GM21825 (cell line): ENCODE data around the gene CSTPP1.
"Not testable (repeated sequence)": the region's sequence is repeated elsewhere in the genome, so short reads cannot be mapped to it uniquely, and the experiment has no call there.

Experiments used
- ATAC-seq: cut with Tn5 transposase; IDR thresholded peaks from one replicate; pipeline ENCODE4 v1.9.1; 2021; ENCODE audit warnings: mild to moderate bottlenecking, moderate library complexity; ENCODE audit not compliant: unreplicated experiment

The CSTPP1 gene

DNA sequence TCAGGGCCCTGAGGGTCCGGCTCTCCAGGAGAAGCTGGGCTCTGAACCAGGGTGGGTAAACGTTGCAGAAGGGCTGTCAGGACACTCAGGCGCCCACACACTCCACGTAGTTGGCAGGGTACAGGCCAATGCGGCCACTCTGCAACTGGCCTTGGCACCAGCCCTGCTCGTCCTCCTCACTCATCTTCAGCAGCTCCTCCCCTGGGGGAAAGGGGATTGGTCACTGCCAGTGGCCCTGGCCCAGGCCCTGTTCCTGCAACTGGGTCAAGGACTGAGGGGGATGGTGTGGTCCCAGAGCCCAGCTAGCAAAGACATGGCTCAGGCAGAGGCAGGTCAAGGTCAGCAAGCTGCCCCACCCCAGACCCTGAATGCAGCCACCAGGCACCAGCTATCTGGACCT, 241.3 kb downstream of the CSTPP1 start:
- ATAC-seq, result no peak

DNA sequence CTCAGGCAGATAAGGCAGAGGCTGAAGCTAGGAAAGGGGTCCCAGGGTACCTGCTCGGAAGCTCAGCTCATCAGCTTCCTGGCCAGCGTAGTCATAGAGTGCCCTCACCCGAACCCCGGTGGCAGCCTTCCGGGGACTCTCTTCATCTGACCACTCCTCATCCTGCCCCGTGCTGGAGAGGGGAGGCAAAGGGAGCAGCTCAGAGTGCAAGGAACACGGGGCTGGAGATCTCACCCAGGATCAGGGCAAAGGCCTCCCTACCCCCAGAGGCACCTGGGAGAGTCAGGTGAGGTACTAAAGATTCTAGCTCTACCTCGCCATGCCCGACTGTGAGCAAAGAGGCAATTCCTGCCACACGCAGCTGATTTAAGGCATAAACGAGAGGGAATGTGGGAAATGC, 241.8 kb downstream of the CSTPP1 start:
- ATAC-seq, result no peak

DNA sequence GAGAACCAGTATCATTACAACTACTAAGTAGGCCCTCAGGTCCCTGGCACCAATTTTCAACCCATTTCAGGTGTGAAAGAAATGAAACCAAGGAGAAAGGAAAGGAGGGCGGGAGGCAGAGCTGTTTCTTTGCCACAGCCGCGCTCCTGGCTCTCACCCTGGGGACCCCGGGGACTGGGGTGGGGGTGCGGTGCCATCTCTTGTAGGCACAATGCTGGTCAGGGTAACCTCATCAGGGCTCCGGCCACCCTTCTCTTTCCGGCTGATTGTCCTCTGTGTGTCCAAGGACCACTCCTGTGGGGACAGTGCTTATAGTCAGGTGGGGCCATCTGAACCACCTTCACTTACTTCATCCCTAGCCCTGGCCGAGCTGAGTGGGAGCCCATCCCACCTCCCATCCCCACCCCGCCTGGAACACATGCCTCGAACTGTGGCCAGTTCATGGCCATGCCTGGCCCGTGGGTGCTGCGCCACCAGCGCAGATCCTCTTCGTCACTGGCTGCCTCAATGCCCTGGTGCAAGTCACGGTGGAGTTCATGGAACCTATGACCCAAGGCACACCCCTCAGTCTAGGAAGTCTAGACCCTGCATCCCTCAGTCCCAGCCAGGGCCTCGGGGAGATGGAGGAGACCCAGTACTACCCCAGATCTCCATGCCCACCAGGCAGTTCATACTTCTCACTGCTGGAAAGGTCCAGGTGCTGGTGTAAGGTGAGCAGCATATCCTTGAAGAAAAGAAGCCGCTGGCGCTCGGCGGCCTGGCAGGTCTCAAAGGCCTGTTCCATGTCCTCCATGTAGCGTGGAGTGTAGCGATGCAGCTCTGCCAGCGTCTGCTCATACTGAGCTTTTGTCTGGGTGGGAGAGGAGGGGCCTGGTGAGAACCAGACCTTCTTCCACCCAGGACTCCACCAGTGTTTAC, 242.4 kb downstream of the CSTPP1 start:
- no peak for ATAC-seq

DNA sequence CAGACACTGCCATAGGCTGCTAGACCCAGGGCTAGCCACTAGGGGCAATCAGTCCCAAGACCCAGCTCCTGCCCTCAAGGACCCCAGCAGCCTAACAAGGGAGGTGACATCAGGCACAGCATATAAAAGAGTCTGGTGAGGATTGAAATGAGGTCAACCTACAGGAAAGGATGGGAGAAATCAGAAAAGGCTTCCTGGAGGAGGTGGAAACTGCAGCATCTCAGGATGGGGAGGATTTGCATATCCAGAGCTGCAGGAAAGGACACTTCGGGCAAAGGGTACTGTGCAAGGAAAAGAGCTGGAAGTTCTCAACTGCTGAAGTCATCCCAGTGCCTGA, 243.1 kb downstream of the CSTPP1 start:
- no peak for ATAC-seq

DNA sequence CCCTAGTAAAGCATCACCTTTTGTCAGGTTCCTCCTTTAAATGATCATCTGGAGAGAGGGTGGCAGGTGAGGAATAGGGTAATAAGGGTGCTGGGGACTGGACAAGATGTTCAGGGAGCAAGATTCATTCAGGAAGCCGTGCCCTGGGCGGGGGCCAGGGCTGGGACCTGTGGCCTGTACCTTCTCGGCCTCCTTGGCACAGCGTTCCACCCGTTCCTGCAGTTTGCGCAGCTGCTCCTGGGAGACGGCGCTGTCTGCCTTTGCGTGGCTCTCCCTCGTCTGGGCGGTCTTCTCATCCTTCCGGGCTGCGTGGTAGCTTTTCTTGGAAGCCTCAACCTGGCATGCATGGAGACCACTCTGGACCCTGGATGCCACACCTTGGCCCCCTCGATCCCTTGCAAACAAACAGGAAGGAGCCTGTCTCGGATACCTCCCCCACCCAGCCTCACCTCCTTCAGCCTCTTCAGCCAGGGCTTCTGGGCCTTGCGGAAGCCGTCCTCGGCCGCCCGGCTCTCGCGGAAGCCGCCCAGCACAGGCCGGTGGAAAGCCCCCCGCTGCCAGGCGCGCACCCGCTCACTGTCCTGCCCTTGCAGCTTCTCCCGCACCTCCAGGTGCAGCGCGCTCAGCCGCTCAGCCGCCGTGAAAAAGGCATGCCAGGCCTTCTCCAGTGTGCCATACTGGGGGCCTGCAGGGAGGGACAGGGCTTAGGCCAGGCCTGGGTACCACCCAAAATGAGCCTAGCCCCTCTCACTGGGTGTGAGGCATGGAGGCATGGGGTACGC, 243.6 kb downstream of the CSTPP1 start:
- ATAC-seq, result no peak

DNA sequence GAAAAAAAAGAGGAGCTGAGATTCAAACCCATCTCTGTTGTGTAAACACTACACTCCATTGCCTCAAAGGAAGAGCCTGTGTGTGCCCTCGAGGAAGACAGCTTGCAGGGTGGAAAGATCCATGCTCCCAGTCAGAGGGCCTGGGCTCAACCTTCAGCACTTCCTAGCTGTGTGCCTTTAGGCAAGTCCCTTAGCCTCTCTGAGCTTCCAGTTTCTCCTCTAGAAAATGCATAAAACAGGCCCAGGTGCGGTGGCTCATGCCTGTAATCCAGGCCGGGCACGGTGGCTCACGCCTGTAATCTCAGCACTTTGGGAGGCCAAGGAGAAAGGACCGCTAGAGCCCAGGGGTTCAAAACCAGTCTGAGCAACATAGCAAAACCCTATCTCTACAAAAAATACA, 244.7 kb downstream of the CSTPP1 start:
- ATAC-seq, result no peak

DNA sequence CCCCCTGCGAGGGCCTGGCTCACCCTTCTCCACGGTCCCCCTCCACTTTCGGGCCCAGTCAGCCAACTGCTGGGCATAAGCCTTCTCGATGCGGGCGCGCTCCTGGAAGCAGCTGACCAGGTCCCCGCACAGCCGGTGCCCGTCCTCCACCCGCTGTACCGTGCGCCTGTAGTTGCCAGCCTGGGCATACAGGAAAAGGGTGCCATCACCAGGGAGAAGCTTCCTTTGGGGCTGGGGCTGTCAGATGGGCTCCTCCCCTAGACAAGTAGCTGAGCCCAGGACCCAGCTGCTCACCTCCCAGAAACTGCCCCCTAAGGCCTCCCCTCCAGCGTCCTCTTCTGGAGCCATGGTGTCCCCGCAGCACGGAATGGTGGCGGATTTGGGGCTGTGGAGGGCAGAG, 245.8 kb downstream of the CSTPP1 start:
- ATAC-seq, result no peak

DNA sequence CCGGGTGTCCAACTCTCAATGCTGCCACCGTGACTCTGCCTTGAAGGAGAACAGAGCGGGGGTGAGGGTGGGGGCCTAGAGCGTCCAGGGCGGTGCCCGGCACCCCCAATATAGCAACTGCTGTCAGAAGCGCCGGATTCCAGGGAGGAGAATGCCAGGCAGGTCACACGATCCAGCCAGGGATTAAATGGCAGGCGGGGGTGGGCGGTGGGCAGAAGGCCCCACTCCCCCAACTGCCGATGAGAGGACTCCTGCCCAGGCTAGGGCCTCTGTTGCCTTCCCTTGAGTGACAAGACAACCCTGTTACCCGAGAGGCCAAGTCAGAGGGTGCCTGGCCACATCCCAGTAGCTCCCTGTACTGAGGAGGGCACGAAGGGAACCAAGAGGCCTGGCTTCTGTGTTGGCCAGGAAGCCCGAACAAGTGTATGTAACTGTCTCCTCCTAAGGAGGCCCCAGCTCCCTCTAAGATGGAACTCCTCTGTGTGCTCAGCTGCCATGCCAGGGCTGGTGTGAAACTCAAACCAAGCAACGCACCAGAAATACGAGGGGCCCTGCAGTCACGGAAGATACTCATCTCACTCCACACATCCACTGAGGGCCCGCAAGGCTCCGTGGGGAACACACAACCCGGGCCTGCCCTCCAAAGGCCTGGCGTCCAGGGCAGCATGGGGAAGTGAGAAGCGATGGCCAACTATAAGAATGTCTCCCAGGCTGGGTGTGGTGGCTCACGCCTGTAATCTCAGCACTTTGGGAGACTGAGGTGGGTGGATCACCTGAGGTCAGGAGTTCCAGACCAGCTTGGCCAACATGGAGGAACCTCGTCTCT, 246.7 kb downstream of the CSTPP1 start:
- no peak for ATAC-seq

DNA sequence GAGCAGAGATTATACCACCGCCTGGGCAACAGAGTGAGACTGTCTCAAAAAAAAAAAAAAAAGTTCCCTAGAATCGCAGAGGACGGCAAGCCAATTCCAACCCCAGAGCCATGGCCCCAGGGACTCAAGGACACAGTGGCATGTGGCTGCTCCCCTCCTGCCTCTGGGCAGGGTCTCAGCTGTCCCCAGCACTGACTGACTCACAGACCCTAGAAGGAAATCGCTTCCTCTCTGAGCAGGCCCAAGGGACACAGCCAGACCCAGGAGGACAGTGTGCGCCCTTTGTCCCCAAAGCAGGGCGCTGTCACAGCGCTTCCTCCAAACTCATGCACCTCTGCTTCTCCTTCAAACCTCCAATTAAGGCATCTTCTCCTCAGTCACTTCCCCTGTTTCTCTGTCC, 247.4 kb downstream of the CSTPP1 start:
- no peak for ATAC-seq

DNA sequence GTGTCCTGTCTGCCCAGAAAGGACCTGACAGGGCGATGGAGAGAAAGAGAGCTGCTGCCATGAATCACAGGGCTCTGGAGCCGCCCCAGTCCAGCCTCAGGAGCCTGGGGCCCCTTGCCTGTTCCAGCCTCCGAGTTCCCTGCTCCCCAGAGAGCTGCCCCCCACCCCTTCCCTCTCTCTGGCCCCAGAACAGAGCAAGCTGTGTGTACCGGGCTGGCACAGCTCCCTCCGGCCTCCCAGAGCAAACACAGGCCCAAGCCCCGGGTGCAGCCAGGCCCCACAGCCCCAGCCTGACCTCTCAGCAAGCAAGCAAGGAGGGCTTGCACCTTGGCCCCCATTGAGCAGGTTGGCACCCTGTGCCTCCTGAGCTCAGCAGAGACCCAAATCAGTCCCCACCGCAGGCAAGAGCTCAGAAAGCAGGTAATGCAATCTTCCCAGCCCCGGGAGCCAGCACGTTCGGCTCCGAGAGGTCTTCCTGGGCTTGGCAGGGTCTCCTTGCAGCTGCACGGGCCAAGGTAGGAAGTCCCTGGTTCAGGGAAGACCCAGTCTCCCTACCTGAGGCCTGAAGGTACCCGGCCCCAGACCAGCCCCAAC, 248.2 kb downstream of the CSTPP1 start:
- no peak for ATAC-seq

DNA sequence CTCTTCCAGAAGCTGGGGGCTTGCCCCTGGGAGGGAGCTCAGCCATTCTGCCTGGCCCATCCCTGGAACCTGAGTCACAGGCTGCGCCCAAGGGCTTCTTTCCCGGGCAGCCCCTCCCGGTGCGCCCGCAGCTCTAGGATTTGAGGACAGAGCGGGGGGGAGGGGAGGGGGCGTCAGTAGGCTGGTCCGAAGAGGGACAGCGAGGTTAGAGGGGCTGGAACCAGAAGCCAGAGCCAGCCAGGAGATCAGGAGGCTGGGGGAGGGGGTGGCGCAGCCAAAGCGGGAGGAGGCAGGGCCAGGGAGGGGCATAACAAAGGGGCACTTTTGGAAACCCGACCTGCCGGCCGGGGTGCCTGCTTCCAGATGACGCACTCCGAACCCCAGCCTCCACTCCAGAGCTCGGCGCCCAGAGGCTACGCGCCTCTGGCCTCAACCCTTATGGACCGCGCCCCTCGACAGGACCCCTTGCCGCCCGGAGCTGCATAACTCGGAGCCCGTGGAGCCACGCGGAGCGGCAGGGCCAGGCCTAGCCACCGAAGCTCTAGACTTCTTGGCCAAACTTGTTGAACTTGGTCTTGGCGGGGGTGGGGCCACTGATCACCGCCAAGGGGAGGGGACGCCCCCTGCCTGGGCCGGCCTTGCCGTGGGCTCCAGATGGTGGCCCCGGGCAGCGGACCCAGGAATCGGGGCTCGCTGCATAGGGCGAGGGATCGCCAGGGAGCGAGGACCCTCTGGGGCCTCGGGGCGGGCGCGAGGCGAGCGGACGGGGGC, 248.9 kb downstream of the CSTPP1 start:
- no peak for ATAC-seq

DNA sequence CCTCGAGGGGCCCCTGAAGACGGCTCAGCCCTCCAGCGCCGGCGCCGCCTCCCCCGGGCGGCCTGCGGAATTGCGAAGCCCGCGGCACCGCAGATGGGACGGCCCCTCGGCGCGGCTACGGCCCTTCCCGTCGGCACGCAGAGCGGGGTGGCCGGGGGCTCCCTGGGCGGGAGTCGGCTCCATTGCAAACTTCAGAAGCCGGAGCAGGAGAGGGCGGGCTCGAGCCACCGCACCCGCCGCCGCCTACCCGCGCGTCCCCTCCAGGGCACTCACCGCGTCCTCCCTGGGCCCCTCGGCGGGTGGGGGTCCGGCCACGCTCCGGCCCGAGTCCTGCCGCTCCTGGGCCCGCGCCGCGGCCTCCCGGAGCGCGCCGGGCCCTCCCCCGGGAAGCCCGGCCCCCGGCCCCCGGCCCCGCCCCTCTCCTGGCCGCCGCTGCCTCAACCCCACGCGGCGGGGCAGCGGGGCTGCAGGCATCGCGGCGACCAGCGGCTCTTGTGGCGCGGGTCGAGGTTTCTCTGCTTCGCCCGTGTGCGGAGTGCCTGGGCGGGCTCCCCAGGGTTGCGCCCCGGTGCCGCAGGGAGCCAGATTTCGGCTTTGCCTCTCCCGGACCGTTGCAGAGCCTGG, 249.6 kb downstream of the CSTPP1 start, which contains the start of gene PACSIN3:
PACSIN3 (minus strand) TSS at position 359 of the 624 bp plus-strand sequence. CDS start 3,707 bp downstream, outside the sequence.
- ATAC-seq, result no peak

DNA sequence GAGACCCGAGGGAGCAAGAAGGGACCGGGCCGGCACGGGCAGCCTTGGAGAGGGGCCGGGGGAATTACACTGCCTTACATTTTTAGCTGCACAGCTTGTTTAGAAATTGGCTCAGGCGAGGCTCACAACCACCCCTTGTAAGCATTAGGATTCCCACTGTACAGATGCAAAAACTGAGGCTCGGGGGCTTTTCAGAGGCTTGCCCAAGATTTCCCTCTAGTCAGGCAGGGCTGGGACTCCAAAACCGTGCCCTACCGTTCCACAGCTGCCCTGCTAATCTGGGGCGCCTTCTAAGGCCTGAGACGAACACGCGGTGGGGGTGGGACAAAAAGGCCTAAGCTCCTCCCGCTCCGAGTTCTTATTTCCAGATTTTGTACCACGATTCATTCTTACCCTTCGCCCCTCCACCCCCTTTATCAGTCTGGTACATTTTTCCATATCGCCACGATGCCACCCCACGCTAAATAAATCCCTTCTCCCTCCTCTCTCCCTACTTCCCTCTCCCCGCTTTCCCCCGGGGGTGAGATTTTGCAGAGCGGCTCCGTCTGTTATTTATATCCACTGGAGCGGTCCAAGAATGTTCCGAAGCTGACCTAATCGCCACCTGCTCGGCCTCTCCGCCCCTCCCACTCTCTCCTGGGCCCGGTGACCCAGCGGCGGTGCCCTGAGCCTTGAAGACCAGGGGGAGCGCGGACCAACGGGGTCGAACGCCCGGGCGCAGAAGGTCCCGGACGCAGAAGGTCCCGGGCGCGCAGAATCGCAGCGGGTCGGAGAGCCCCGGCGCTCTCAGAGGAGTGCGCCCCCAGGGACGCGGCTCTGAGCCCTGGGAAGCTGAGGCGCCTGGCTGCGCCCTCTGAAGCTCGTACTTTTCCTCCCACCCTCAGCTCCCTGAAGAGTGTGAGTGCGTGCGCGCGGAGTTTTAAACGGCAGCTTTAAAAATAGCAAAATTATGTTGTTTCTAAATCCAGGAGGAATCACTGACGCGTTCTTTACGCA, 250.4 kb downstream of the CSTPP1 start:
- ATAC-seq, result no peak

DNA sequence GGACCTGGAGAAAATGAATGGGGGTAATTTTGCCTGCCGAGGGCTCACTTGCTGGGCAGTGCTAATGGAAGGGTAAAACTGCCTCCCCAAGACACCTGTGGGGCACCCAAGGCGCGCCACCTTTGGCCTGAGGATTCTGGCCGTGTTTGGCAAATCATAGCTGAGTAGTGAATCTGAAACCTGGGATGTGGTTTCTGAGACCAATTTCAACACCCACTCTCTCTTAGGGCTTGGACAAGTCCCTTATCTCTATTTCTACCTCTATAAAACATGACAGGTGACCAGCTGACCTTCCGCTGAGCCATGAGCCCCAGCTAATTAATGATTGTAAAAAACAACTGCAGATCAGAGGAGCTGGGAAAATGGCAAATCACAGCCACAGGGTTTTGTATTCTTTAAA, 251.2 kb downstream of the CSTPP1 start:
- no peak for ATAC-seq

DNA sequence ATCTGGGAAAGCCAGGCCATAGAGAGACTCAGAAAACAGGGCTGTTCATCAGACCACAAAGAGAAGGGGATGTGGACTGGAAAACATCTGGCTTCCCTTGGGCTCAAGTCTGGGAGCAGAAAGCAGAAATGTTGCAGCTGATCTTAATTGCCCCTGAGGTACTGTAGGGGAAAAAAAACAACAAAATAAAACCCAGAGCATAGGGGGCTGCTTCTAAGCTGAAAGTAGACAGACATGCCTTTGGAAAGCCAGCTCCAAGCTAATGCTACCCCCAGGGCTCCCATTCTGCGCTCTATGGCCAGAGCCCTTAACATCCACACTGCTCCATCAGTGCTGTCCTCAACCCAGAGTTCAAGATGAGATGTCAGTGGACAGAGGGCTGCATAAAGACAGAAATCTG, 251.7 kb downstream of the CSTPP1 start:
- ATAC-seq, result no peak

DNA sequence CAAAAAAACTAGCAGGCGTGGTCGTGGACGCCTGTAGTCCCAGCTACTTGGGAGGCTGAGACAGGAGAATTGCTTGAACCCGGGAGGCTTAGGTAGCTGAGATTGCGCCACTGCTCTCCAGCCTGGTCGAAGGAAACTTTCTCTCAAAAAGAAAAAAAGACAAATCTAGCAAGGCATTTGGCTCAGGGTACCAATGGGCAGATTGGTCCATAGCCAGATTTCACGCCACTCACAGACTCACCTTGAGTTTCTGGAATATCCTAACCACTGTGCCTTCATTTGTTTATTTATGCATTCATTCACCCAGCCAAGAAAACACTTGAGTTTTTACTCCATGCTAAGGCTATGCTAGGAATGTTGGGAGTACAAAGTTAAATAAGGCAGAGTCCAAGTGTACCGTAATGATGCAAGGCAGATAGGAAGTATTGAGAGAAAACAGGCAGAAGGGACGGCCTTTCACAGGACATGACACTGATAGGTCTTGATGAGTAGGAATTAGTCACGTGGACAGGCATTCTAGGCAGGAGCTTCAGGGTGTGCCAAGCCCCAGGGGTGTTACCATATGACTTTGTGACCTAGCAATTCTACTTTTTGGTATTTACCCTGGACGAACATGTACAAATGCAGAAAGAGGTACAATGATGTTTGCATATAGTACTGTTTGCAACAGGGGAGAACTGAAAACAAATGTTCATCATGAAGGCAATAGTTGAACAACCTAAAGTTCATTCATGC, 252.7 kb downstream of the CSTPP1 start:
- ATAC-seq, result no peak

DNA sequence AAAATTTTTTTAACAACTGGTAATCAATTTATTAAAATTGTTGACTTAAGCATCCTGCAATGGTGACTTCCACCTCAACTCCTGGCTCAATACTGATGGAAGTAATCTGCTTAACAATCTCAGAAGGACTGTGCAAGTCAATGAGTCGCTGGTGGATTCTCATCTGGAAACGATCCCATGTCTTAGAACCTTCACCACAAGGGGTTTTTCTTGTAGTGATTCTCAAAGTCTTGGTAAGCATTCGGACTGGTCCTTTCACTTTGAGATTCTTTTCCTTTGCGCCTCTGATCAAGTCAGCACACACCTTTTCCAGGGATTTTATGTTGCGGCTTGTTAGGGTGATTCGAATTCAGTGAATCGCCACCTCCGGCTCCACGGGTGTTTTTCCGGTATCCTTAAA, 254.6 kb downstream of the CSTPP1 start:
- ATAC-seq, result not testable (repeated sequence)

DNA sequence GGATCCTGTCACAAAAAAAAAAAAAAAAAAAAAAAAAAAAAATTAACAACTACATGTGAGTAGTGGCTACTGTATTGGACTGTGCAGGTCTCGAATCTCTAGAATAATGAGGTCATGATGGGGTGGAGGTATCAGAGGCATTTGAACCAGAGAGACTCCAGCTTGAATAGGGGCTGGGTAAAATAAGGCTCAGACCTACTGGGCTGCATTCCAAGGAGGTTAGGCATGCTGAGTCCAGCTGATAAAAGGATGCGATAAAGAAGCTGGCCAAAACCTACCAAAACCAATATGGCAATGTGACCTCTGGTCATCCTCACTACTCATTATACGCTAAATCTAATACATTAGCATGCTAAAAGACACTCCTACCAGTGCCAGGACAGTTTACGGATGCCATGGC, 255.6 kb downstream of the CSTPP1 start:
- no peak for ATAC-seq
